NCI-H2081 (cell line): ENCODE data around the gene BTNL9.
"Not testable (repeated sequence)": the region's sequence is repeated elsewhere in the genome, so short reads cannot be mapped to it uniquely, and the experiment has no call there.

ENCODE experiments used
- DNase-seq, 2 experiments: peaks; one replicate each; lab custom pipeline; 2025; lab: John Stamatoyannopoulos, UW

BTNL9 gene

DNA sequence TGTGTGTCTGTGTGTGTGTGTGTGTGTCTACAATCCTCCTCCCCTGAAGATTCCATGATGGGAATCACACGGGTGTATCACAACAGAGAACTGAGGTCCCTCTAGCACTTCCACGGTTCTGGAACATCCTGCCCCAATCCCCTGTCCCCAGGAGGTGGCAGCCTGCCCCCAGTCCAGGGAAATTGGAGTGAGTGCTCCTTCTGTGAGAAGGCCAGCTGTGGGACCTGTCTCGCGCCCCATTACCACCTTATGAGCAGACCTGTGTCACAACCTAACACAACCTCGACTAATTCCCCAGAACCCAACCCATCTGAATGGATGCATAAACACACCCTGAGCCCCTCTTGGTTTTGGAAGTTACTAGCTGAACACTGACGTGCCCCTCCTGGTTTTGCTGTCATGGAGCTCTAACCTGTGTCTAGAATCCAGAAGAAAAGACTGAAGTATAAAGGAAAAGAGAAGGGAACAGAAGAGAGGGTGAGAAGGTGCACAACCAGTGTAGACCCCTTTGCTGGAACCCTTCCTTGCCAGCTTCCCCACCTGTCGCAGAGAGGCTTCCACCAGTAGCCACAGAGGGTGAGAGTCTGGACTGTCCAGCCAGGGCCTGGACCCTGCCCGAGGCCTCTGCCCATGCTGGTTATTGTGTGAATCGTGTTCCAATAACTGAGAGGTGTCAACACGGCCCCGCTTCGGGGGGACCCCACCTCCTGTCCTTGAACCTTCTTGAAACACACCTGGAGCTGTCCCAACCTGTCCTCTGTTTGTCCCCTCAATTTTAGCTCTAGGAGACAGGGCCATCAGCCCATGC lies 3.4 kb downstream of the BTNL9 start:
- no peak for DNase-seq

DNA sequence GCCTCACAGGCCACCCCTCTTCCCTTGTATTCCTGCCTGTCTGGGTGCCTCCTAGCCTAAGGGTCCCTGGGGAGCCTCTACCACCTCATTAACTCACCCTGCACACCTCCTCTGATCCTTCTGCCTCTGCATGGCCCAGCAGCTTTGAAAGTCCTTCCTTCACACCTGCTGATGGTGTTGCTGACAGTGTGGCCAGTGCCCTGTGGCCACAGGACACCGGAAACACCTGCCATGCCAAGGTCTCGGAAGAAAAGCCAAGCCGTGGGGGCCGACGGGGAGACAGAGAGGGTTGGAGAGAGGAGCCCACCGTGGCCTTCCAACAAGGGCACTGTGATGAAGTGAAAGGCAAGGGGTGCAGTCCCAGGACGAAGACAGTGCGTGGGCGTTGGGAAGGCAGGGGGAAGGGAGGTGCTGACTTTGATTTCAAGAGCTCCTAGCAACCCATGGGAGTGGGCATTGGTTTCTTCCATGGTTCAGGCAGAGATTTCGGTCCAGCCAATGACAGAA lies 4.1 kb downstream of the BTNL9 start:
- no peak for DNase-seq

DNA sequence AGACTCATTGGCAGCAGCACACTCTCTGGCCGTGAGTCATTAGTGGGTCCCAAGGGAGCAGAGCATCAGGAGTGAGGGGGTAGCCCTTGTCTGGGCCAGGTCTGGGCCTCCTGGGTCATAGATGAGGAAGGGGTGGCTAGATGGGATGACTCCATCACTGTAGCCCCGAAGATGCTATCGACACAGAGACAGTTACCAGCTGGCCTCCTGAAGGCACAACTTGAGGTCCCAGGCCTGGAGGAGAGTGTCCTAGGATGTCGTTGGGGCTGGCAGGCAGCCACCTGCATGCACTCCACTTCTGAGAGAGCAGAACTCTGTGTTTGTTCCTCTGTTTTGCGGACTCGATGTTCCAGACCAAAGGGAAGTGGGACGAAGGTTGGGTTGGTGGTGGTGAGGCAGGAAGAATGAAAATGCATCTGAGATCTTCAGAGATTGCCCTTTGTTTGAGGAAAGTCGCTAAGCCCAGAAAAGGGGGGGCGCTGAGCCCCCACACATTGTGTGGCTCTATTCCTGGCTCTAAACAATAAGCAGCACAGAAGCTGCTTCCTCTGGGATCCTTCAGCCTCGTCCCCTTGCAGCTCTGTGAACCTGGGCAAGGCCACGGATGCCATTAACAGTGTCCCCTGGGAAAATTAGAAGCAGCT lies 4.7 kb downstream of the BTNL9 start:
- no peak for DNase-seq

DNA sequence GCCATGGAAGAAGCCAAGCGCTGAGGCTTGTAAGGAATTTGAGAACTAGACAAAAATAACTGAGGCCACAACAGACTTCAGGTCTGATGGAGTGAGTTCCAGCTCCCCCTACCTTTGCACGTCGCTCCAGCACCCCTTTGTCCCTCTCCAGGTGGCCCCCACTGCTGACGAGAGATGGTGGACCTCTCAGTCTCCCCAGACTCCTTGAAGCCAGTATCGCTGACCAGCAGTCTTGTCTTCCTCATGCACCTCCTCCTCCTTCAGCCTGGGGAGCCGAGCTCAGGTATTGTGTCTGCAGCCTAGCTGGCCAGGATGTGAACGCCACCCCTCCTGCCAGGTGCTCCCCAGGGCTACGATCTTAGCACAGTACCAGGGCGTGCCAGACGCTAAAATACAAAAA lies 5.2 kb downstream of the BTNL9 start:
- no peak for DNase-seq

DNA sequence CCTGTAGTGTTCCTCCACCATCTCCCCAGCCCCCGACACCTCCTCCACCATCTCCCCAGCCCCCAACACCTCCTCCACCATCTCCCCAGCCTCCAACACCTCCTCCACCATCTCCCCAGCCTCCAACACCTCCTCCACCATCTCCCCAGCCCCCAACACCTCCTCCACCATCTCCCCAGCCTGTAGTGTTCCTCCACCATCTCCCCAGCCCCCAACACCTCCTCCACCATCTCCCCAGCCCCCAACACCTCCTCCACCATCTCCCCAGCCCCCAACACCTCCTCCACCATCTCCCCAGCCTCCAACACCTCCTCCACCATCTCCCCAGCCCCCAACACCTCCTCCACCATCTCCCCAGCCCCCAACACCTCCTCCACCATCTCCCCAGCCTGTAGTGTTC lies 5.8 kb downstream of the BTNL9 start:
- not testable (repeated sequence) for DNase-seq

DNA sequence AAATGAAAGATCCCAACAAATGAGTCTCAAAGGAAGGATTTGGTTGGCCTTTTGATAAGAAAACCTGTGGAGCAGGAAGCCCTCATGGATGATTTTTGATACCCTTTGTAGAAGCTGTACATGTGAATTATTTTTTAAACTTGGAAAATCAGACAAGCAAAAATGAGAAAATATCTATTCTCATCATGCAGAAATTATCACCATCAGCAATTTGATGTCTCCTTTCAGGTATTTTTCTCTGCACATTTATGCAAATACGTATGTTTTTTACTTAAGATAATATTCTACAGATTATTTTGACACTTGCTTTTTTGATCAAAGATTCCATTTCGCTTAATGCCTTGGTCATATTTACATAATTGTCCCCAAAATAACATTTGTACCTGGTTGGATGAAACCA lies 7.2 kb downstream of the BTNL9 start:
- DNase-seq = no peak

DNA sequence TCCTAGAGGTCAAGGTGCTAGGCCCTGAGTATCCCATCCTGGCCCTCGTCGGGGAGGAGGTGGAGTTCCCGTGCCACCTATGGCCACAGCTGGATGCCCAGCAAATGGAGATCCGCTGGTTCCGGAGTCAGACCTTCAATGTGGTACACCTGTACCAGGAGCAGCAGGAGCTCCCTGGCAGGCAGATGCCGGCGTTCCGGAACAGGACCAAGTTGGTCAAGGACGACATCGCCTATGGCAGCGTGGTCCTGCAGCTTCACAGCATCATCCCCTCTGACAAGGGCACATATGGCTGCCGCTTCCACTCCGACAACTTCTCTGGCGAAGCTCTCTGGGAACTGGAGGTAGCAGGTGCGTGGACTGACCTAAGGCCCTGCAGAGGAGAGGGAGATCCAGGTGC lies 7.9 kb downstream of the BTNL9 start:
- DNase-seq = no peak

DNA sequence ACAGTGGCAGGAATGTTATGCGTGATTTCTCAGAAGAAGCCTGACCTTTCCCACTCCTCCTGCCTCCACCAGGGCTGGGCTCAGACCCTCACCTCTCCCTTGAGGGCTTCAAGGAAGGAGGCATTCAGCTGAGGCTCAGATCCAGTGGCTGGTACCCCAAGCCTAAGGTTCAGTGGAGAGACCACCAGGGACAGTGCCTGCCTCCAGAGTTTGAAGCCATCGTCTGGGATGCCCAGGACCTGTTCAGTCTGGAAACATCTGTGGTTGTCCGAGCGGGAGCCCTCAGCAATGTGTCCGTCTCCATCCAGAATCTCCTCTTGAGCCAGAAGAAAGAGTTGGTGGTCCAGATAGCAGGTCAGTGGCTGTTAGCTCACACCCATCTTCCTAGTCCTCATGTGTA lies 9.9 kb downstream of the BTNL9 start:
- DNase-seq = no peak

DNA sequence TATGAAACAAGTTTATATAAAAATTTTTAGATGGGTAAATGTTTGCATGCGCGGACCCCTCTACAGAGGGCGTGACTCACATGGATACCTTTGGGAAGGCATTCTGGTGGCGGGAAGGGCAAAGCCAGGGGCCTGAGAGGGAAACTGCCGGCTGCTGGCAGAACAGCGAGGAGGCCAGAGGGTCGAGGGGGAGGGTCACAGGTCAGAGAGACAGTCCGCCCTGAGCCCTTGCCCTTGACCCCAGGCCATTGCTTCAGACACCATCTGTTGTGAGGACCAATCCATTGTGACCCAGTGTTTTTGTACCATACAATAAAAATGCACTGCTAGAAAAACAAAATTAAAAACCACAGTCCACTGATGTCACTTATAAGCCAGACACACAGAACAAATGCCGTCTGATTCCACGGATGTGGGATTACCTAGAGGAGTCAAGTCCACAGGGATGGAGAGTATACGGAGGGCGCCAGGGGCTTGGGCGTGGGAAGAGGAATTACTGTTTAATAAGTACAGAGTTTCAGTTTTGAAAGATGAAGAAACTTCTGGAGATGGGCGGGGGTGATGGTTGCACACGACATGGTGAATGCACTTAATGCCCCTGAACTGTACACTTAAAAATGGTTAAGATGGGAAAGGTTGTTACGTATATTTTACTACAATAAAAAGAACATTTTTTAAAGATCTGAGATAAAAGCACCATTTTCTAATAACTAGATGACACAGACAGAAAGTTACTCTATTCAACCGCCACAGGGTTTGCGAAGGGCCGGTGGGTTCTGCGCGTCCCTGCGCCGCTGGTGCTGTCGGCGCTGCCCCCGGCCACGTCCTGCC lies 12.0 kb downstream of the BTNL9 start:
- no peak for DNase-seq

DNA sequence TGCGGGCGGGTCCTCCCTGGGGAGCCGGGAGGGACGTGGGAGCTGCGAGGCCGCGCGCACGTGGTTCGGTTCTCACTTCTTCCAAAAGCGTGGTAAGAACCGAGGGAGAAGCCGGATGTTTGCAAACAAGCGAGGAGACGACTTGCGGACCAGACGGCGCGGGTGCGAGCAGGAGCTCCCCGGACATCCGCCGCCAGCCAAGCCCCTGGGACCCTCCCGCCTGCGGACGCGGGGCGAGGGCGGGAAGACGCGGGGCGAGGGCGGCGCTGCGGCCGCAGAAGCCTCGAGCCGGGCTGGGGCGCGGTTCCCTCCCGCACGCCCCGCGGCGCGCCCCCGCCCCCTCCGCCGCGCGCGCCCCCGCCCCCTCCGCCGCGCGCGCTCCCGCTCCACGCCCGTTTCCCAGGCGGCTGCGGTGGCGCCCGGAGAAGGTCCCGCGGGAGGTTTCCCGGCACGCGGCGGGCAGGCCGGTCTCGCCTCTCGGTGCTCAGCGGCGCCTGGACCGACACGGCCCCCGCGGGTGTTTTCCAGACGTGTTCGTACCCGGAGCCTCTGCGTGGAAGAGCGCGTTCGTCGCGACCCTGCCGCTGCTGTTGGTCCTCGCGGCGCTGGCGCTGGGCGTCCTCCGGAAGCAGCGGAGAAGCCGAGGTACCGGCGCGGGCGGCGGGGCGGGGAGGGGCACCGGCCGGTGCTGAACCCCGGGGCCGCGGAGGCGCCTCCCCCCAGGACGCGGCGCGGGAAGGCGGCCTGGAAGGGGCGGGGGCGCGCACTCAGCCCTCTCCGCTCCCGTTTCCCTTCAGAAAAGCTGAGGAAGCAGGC lies 12.8 kb downstream of the BTNL9 start:
- DNase-seq = no peak

DNA sequence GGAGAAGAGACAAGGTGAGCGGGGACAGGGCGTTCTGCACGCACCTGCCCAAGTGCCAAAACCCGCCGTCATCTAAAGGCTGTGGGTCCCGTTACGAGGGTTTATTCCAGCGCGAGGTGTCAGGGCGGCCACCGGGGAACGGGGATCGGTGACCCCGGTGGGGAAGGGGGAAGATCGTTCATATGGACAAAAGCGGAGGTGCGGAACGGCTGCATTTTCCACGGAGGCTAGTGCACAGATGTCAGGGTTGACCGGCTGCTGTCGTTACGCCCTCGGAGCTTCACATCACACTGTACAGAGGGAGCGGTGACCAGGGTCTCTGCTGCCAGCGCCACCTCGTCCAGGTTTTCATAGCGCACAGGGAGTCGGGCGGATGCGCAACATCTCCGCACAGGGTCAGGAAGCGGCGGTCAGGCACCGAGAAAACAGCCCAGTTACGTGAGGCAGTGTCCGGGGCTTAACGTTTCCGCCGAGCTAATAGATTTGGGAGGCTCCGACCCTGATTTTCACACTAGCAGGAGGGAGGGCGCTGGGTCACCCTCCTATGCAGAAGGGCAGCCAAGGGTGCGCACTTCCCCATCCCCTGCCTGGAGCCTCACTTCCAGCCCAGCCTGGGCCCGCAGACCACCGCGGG lies 13.5 kb downstream of the BTNL9 start:
- no peak for DNase-seq

DNA sequence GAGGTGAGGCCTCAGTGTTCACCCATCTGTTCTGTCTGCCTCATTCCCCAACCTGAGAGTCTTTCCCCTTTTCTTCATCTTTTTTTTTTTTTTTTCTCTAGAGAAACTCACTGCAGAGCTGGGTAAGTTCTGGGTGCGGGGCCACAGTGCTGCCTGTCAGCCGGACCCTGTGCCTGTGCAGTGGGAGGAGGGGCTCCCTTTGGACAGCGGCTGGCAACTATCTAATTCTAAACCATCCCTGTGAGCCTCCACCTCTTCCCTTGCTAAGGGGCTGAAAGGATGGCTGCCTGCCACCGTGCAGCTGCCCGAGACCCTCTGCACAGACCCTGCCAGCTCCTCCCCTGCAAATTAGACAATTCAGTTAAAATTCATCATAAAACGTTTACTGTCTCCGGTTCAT lies 14.1 kb downstream of the BTNL9 start:
- DNase-seq = no peak

DNA sequence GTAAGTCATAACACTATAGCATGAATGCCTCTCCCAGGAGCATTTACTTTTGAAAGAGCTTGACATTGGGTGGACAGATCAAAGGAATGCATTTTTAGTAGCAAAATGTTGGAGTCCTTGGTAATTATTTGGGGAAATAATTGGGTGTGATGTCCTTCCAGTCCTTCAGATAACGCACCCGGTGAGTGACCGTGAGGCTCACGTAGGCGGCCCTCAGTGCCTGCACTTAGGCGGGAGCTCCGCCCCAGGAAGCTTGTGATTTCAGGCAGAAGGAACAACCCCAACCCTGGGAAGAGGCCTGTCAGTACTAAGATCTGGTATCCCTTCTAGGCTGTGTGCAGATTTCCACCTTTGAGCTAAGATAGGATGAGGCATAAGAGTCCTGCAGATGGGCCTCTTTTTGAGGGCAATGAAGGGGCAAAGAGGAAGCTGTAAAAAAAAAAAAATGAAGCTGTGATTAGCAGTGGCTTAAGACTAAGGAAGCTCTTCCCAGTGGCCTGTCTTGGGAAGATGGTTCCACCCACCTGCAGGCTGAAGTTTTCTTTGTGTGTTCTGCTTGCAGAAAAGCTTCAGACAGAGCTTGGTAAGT lies 14.9 kb downstream of the BTNL9 start:
- DNase-seq = no peak

DNA sequence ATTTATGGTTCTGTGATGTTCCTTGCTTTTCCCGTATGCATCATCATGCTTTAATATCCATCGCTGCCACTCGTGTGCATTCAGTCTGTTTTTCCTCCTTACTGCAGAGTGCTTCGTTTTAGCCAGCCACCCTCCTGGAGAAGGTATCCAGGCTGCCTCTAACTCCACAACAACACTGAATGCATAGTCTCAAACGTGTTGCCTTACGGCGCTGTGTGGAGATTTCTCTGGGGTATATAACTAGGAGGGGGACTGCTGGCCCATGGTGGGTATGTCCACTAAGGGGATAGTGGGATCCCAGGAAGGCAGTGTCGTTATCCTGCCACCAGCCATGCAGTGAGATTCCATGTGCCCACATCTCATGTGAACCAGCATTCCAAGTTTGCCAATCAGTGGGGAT lies 16.4 kb downstream of the BTNL9 start:
- DNase-seq = no peak

DNA sequence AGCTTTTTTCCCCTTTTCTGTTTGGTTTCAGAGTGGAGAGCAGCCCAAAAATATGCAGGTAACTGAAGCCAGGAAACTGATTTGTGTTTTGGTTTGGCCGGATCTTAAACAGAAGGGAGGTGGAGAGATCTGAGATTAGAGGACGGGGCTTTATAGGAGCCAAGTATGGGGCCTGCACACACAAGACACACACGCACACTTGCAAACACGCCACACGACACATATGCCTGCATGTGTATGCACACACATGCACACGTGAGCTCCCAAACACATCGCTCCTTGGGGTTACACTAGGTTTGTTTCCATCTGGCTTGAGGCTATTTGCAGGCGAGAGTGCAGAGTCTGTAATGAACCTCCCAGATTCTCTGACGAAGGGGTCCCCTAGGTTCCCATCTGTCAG lies 18.3 kb downstream of the BTNL9 start:
- no peak for DNase-seq

DNA sequence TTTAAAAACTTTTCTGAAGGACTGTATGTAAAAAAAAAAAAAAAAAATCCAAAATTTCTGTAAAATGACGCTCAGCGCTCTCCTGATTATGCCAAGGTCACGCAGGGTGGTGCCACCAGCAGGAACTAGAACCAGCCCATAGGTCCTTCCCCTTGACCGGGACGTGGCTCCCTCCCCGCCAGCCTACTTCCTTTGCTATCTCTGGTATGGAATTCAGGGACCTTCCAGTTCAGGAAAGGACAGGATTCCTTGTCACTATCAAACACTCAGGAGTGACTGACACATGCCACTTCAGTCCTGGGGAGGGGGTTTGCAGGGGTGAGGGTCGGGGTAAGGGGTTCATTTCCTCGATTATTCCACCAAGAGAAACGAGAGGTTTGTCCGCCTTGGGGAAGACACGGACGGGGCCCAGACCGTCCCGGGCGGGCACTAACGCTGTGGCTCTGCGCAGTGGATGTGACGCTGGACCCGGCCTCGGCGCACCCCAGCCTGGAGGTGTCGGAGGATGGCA lies 18.8 kb downstream of the BTNL9 start:
- DNase-seq = no peak

DNA sequence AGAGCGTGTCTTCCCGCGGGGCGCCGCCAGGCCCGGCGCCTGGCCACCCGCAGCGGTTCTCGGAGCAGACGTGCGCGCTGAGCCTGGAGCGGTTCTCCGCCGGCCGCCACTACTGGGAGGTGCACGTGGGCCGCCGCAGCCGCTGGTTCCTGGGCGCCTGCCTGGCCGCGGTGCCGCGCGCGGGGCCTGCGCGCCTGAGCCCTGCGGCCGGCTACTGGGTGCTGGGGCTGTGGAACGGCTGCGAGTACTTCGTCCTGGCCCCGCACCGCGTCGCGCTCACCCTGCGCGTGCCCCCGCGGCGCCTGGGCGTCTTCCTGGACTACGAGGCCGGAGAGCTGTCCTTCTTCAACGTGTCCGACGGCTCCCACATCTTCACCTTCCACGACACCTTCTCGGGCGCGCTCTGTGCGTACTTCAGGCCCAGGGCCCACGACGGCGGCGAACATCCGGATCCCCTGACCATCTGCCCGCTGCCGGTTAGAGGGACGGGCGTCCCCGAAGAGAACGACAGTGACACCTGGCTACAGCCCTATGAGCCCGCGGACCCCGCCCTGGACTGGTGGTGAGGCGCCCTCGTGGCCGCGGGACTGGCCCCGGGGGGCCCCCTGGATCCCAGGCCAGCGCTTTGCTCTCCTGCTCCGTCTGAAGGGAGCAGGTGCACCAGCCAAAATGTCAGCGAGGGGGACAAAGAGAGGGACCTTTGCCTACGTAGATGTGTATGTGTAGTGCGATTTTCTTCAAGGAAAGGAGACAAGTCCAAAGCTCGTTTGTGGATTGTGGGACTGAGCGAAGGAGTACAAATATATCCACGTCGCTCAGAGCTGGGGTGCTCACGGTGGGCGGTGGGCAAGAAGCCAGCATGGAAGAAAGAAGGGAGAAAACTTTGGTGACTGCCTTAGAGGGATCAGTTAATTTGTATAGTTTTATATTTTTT lies 19.5 kb downstream of the BTNL9 start:
- no peak for DNase-seq

DNA sequence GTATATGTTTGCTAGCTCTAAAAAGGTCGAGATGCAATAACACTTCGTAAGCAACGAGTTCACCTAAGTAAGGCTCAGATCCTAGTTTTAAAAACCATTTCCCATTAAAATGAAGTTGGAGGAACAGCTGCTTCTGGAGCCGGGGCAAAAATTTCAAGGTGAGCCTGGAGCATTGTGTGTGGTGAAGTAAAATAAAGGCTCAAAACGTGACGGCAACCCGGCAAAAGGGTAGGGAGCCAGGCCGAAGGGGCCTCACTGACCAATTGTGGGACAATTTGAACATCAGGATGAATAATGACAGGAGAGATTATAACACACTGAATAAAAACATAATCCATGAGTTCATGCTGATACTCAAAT lies 20.1 kb downstream of the BTNL9 start:
- no peak for DNase-seq

DNA sequence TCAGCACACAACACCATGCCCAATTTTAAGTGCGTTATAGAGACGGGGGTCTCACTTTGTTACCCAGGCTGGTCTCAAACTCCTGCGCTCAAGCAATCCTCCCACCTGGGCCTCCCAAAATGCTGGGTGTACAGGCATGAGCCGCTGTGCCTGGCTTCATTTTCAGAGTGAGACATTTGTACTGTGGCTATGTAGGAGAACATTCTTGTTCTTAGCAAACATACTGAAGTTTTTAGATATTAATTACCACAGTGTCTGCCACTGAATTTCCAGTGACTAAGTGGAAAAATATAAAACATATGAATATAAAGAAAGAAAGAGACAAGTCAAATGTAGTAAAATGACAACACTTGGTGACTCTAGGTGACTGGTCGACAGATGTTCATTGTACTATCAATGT lies 20.9 kb downstream of the BTNL9 start:
- DNase-seq = no peak

DNA sequence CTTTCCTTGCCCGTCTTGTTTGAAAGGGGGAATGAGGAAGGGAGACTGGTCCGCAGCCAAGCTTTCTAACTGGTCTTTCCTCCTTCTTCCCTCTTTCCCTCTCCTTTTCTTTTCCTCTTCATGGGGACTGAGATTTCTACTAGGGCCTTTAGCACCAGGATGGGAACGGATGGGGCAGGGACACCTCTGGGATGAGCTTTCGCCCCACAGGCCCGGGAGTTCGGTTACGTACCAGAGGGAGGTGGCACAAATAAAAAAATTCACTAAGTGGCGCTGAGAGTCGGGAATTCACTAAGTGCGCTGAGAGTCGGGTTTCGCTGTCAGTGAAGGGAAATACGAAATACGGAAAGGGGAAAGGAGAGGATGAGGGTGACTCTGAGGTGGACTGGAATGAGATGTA lies 21.6 kb downstream of the BTNL9 start:
- DNase-seq = no peak
